ENCODE measurements around the gene RHCE.
"Not testable (repeated sequence)": the region's sequence is repeated elsewhere in the genome, so short reads cannot be mapped to it uniquely, and the experiment has no call there.

The RHCE gene

DNA sequence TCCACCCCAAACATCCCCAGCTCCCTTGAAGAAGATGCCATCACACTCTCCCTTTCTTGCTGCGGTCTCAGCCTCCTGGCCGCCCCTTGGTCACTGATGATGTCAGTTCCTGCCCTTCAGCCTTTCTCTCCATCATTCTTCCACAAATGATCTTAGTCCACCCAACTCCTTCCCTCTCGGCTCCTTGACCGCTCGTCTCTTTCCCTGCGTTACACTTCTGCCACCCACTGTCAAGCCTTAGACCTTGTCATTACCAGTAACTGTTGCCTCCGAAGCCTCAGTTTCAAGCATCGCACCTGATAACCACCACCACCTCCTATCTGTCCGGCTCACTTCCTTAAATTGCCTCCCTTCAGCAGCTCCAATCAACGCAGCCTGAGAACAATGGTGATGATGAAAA is 23.1 kb downstream of the RHCE start:
- DNase-seq = not testable (repeated sequence)

DNA sequence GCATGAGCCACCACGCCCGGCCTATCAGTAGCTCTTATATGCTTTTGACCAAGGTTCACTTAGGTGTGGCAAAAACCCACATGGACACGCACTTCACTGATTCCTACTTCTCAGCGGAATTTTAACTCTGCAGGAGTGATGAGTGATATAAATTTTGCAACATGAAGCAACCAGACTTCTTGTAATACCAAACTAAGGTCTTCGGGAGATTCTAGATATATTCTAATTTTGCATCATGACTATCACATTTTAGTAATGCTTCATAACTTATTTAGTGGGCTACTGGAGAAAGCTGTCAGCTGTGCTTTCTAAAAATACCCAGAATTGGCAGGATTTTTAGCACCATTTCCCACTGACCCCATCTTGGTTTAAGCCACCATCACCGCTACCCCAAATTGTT is 27.8 kb downstream of the RHCE start:
- no peak for DNase-seq

DNA sequence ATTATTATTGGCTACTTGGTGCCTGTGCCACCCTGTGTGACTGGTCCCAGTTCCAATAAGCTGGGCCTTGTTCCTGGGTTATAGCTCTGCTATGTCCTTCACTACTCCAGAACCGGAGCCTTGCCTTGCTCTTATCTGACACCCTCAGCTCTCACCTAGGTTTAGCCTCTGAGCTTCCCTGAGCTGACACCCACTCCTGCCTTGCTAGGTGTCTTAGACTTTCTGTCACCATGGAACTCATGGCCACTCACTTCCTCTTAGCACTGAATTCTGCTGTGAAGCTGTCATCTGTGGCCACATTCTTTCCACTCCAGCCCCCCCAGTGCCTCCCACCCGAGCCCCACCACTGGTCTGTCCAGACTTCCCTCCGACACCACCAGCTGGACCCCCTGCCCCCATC is 30.9 kb downstream of the RHCE start:
- DNase-seq = not testable (repeated sequence)

DNA sequence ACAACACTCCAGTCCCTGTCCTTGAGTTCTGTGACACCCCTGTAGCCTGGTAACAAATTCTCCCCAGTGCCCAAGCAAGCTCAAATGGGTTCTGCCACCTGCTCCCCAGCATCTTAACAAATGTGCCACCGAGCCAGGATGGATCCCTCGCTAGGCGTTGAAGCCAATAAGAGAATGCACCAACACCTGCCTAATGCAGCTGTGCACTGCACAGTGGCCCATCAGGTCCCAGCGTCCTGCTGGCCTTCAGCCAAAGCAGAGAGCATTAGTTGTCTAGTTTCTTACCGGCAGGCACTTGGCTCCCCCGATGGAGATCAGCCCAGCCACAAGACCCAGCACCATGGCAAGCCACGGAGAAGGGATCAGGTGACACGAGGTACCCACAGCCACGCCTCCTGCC is 31.9 kb downstream of the RHCE start:
- DNase-seq = not testable (repeated sequence)

DNA sequence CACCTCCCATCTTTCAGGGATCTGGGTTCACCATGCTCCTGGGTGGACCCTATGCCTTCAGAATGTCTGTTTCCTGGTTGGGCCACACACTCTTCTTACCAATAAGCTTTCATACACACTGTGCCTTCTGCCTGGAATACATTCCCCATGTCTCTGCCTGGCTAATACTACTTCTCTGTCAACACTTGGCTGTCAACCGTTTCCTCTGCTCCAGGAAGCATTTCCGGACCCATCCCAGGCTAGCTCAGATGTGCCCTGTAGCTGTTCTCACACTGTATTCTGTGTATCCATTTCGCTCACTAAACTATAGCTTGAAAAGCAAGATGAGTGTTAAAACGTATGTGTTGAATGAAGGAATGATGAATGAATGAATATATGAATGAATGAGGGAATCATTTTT is 33.5 kb downstream of the RHCE start:
- DNase-seq = not testable (repeated sequence)

DNA sequence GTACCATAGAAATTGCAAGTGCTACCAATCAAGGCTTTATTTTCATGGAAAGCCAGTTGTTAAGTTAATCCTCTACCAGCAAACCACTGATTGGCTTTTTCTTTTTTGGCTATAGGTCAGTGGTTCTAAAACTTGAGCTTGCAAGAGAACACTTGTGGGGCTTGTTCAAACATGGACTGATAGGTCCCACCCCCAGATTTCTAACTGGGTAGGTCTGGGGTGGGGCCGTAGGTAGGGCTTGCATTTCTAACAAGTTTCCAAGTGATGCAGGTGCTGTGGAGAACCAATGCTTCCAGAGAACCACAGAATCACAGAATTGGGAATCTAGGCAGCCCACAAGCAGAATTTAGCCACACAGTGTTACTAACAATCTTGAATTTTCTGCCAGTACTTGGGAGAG is 36.8 kb downstream of the RHCE start:
- DNase-seq = not testable (repeated sequence)

DNA sequence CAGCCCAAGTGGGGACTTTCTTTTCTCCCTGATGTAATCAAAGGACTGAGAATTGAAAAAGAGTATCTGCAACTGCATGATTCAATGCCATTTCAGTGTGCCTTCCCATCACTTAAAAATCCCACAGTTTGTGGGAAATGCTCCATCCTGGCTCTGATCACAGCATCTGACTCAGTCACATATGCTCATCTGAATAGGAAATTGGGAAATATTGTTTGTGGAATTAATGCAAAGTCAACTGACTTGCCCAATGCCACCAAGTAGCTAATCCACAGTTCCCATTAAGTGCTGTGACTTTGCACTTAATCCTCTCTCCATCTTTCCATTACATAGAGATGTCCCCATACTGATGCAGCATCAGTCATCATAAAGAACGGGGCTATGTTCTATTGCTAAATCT is 37.5 kb downstream of the RHCE start:
- DNase-seq = not testable (repeated sequence)

DNA sequence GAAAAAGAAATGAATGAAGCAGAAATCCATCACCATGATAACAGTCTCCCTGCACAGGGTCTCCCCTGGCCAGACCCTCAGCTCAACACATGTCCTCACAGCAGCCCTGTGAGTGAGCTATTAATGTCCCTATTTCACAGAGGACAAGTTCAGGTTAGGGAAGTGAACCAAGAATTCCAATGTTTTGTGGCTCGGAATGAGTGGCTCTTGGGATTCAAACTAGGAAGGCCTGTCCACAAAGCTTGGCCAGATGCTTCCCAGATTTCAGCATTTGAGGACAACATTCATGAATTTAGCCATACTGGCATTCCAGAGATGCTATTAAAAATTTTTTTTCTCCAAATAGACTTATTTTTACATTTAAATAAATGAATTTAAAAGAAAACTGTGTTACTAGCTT is 38.1 kb downstream of the RHCE start:
- not testable (repeated sequence) for DNase-seq

DNA sequence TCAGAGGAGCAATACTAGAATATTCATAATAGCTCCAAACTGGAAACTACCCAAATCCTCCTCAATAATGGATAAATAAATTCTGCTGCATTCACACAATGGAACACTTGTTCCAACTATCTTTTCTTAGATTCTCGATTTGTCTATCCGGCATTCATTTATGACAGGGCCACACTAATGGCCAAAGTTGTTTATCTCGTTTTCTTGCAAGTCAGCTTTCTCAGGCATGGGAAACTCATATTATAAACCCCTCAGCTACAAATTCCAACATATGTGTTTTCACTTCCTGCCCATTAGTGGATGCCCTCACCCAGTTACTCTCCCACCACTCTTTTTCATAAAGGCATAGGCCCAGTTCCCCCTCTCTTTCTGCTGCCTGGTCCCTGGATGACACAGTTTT is 42.3 kb downstream of the RHCE start:
- DNase-seq = not testable (repeated sequence)

DNA sequence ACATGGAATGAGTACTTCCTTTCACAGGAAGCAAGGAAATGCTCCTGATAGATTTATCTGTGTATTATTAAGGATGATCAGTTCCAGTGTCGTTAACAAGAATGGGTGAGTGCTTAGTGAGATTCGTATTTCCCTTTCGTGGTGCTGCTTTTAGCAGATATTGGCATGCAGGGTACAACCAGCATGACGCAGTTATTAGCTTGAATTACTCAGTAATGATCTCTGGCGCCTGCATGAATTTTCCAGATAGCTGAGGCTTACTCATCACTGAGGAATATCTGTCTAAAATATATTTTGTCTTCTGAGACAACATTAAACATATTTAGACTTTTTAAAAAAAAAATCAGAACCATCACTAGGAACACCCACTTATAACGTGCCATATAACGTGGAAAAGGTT is 48.9 kb downstream of the RHCE start:
- not testable (repeated sequence) for DNase-seq

DNA sequence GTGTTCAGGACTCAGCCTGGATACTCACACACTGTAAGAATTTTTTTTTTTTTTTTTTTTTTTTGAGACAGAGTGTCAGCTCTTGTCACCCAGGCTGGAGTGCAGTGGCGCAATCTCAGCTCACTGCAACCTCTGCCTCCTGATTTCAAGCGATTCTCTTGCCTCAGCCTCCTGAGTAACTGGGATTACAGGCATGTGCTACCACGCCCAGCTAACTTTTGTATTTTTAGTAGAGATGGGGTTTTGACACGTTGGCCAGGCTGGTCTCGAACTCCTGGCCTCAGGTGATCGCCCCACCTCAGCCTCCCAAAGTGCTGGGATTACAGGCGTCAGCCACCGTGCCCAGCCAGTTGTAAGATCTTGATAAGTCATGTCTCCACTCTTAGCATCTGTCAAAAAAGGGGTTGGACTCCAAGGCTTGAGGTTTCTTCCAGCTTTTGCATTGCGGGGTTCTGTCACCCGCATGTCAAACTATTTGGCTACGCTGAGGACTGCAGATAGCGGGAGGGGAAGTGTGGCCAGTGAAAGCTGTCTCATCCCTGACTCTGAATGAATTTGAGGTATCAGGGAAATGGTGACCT is 50.8 kb downstream of the RHCE start:
- DNase-seq = peak; percentile 30

DNA sequence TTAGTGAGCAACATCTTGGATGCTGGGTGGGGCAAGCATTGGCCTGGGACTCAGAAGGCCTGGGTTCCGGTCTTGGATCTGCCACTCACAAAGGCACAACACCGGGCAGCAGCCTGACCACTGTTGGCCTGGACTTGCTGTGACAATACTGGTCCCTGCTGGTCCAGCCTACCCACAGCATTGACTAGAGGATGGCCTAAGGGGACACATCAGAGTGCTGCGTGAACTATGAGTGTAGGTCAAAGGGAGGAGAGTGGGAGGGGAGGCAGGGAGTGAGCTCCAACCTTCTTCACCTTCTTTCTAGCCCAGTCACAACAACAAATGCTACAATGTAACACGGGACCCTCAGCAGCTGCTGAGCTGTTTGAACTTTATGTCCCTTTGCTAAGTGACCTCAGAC is 51.4 kb downstream of the RHCE start:
- no peak for DNase-seq

DNA sequence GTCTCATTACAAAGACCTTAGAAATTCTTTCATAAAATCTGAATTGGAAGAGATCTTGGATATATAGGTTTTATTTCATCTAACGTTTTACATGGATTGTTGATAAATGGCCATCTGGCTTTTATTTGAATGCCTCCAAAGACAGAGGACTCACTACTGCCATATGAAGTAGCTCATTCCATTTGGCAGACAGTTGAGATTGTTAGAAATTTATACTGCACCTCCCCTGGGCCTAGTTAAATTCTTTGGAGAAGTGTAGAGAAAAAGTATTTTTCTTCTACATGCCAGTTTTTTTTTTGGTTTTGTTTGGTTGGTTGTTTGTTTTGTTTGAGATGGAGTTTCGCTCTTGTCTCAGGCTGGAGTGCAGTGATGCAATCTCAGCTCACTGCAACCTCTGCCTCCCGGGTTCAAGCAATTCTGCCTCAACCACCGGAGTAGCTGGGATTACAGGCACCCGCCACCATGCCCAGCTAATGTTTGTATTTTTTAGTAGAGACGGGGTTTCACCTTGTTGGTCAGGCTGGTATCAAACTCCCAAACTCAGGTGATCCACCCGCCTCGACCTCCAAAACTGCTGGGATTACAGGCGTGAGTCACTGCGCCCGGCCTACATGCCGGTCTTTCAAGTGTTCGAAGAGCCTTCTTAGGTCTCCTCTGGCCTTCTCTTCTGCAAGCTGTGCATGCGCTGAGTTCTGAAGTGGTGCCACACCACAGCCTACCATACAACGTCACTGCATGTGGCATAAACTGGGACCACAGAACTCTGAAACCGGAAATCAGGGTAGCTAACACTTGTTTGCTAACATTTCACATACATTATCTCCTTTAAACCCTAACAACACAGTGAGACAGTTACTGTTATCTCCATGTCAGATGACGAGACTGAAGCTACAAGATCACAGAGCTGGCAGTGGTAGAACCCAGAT is 57.7 kb downstream of the RHCE start:
- not testable (repeated sequence) for DNase-seq

DNA sequence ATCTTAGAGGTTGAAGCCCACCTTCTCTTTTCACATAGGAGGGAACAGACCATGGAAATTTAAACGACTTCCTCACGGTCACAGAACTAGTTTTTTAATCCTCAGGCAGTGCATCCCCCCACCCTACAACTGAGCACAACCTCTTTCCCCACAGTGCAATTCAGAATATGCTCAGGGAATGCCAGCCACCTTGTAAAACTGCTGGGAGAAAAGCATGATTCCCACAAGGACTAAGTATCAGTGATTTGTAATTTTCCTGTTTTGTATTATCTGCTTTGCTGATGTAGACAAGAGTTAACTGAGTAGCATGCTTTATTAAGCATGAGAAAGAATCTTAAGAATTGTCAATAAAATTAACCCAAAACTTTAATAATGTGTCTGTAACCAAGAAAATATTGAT is 58.7 kb downstream of the RHCE start:
- no peak for DNase-seq

DNA sequence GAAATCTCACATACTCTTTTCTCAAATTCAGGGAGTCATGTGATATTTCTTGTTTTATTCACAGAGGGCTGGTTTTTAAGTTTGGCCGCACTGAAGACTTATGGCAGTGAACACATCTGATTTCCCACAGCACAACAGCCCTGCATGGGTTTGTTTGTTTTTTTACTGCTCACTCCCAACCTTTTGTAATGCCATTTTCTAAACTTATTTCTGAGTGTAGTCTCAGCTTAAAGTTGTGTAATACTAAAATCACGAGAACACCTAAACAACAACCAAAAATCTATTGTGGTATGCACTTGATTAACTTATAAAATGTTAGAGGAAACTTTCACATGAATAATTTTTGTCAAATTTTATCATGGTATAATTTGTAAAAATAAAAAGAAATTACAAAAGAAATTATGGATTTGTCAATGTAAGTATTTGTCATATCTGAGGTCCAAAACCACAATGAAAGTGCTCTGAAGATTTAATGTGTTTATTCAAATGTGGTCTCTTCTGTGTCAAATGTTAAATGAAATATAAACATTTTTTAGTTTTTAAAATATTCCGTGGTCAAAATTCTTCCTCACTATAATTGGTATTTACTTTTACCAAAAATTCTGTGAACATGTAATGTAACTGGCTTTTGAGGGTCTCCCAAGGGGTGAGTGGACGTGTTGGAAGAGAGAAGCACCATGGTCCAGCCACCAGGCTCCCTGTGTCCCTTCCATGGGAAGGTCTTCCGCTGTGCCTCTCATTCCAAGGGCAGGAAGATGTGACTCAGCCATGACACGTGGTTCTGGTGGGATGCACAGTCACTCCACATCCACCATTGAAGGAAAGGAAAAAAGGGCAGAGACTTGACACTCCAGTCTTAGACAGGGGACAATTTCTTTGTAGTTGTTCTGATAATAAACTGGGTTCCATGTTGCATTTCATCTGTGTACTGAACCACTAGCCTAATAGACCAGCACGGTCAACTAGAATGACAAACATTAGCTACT is 59.7 kb downstream of the RHCE start:
- no peak for DNase-seq

DNA sequence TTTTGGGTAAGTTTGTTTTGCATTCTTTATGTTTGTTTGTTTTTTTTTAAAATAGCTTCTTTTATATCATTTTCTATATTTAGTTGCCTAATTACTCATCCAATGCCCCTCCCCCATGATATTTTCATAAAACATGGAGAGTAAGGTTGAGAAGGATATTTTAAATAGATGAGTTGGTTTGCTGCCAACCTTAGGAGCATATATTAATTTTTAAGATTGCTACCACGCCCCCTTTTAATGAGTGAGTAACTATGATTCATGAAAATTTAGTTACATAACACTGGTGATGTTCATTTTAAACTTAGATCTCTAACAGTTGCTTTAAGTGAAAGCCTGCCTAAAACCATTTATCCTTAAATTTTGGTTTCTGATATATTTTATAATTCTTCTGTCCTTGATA is 63.8 kb downstream of the RHCE start:
- peak; percentile 16 for DNase-seq

DNA sequence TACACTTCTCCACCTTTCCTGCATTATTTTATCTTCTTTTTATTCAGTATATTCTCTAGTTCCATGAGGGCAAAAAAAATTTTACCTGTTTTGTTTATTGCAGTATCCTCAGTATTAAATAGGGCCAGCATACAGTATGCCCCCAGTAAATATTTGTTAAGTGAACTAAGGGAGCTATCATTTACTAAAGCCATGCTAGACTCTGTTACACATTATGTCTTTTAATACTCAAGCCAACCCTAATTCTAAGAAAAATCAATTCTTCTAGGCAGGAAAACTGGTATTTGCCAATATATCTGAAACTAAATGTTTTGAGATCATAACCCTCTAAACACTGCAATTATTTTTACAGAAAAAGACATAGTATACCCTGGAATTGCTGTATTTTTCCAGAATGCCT is 64.2 kb downstream of the RHCE start:
- no peak for DNase-seq

DNA sequence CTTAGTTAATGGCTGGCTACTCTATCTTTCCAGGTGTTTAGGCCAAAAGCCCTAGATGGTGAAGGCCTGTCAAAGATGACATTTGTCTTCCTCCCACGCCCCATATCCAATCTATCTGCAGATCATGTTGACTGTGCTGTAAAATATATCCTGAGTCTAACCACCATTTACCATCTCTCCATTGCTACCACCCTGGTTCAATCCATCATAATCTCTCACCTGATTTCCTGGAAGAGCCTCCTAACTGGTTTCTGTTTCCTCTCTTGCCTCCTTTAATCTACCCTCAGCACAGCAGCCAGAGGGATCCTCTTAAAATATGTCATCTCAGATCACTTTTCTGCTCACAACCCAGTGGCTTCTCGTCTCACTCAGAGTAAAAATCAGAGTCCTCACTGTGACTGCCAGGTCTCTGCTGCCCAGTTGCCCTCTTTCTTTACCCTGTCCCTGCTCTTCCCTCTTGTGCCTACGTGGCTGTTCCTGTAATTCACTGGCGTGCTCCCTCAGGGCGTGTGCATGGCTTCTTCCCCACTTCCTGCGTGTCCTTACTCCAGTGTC is 64.7 kb downstream of the RHCE start:
- no peak for DNase-seq

DNA sequence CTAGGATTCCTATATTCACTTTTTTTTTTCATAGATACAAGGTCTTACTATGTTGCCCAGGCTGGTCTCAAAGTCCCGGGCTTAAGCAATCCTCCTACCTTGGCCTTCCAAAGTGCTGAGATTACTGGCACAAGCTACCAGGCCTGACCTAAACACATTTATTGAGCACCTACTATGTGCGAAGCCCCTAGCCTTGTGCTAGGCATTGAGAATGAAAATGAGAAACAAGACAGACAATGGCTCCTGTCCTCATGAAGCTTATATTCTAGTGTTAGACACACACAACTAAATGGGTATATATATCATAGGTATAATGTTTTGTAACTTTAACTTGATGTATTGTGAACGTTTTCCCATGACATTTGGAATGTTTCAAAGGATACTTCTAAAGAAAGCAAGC is 71.0 kb downstream of the RHCE start:
- DNase-seq = no peak

DNA sequence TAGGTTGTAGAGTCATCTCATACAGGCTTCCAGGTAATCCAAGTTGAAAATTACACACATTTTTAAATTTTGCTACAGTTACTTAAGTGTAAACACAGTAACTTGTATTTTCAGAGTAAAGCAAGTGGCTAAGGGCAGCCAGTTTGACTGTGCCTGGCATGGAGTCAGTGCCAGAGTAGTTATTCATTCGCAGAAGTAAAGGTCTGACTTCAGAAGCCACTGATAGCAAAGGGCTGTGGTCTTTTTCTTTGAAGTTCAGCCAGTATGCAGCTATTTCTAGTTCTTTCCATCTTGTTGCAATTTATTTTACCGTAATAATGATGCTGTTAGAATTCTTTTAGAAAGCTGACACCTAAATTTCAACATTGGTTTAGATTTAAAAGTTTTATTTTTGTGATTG is 73.1 kb downstream of the RHCE start:
- no peak for DNase-seq

DNA sequence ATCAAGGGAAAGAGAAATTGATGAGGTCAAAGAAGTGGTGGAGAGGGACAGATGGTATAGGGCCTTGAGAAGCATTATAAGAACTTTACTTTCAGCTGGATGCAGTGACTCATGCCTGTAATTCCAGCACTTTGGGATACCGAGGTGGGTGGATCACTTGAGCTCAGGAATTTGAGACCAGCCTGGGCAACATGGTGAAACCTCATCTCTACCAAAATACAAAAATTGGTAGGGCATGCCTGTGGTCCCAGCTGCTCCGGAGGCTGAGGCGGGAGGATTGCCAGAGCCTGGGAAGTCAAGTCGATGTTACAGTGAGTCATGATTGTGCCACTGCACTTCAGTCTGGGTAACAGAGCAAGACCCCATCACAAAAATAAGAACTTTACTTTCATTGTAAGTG is 76.8 kb downstream of the RHCE start:
- DNase-seq = no peak

DNA sequence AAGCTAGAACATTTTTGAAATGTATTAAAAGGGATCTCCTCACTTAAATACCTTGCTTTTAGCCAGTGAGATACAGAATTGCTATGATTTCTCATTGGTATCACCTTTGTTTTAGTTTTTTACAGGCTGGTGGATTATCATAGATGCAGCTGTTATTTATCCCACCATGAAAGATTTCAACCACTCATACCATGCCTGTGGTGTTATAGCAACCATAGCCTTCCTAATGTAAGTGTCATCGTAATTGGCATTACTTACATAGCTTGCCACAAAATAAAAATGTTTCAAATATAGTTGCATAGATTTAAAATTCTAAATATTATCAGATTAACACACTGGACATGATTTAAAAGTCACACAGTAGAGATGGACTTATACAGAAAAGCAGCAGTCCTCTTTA is 77.8 kb downstream of the RHCE start:
- no peak for DNase-seq

DNA sequence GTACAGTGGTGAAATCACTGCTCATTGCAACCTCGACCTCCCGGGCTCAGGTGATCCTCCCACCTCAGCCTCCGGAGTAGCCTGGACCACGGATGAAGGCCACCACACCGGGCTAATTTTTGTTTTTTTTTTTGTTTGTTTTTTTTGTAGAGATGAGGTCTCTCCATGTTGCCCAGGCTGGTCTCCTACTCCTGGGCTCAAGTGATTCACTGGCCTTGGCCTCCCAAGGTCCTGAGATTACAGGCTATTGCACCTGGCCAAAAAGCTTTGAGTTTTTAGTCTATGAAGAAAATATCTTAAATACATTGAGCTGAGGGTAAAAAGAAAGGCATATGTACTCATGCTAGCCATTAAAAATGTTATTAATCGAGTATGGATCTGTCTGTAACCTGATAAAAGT is 78.9 kb downstream of the RHCE start:
- no peak for DNase-seq

Measured in hematopoietic multipotent progenitor cell treated with erythropoietin and hydrocortisone succinate and interleukin-3 and kit ligand, for 6 days (in vitro differentiated cells).